ENCODE data around the gene PTPRN2.
"Not testable (repeated sequence)": the region's sequence is repeated elsewhere in the genome, so short reads cannot be mapped to it uniquely, and the experiment has no call there.

PTPRN2 gene

DNA sequence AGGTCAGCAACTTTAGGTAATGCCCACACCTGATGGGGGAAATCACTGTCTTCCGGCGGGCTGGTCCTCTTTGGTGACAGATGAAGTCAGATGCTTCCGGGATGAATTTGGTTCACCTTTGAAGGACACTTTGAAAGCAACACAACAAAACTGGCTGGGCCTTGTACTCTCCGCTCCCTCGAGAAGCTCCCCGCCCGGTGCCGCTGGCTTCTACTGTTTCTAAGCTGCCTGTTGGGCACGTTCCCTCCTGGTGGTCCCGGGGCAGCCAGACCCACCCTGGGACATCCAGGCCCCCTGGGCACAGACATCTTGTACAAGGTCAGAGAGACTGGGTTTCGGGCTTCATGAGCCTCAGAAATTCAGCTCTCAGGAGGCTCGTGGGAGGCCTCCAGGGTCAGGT is 798.5 kb downstream of the PTPRN2 start:
- no peak for DNase-seq

DNA sequence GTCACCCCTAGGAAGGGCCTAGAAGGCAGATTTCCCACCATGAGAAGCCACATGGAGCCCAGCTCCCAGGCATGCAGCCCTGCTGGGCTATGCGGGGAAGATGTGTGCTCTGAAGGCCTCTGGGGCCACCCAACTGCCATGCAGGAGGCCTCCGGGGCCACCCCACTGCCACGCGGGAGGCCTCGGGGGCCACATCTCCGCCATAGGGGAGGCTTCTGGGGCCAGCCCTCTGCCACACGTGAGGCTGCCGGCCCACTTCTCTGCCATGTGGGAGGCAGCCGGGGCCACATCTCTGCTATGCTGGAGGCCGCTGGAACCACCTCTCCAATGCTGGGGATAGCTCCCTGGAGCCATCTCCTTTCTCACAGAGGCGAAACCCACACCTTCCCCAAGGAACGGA is 799.0 kb downstream of the PTPRN2 start:
- no peak for DNase-seq

DNA sequence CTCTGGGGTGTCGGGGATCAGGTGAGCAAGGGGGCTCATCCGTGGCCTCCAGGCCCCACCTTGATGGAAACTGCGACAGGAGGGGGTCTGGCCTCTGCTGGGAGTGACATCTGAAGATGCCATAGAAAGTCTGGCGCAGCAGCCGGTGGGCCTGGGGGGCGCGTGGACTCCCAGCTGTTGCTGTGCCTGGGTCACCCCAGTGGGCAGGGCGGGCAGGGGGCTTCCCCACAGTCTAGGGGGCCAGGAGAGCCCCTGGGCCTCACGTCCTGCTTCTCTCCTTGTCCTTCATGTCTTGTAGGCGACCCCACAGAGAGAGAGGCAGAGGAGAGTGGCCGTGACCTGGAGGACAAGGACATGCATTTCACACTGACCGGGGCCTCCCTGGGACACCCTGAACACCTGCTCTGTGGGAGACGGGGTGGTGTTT is 800.3 kb downstream of the PTPRN2 start:
- DNase-seq, result no peak

DNA sequence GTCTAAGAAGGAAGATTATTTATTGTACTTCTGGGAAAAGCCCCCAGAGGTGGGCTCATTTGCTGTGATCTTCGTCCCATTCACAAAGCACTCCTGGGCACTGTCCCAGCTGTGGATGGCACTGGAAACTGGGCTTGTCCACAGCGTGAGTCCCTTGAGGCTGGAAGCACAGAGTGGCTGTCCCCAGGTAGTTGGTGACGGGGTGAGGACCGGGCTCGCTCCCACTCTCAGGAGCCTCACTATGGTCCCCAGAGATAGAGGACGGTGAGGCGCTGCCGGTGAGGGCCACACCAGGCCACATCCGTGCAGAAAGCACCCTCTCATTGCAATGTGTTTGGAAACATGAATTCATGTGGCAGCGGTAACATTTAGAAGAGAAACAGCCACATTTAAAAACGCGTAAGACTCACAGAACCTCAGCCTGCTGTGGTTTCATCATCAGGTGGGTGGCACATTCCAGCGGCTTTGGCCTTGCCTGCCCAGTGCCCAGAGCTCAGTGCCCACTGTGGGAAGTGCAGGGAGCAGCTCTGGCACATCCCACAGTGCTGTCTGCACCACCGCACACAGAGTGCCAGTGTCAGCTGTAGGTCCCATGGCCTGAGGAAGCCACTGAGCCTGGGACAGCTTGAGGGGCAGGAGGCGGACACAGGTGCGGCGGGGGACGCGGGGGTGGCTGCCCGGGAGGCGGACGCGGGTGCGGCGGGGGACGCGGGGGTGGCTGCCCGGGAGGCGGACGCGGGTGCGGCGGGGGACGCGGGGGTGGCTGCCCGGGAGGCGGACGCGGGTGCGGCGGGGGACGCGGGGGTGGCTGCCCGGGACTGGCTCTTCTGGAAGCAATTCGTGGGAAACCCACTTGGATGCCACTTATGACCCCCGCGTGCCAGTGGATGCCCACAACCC is 801.0 kb downstream of the PTPRN2 start:
- no peak for DNase-seq

DNA sequence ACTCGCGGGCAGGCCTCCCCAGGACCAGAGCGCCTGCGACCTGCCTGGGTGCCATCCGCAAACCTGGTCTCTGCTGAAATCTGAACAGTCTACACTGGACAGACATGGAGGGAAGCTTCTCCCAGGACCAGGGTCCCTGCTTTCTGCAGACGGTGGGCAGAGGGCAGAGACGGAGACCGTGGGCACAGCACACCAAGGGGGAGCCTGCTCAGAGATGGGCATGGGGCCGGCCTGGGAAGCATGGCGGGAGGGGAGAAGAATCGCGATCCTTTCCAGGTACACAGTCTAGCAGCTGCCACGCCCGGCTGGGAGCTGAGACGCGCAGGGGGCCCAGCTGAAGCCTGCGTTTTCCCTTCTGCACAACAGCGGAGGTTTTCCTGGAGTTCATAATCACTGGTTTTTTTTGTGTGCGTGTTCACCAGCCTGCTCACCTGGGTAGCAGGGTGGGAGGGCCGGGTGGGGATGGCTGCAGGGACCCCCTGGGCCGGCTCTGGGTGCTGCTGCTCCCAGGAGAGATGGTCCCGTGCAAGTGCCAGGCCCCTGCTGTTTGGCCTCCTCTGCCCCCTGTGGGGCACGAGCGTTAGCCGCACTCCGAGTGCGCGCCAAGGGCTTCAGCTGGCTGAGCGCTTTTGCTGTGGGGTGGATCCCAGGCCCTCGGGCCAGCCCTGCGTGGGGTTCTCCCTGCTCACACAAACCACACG is 802.0 kb downstream of the PTPRN2 start:
- no peak for DNase-seq

DNA sequence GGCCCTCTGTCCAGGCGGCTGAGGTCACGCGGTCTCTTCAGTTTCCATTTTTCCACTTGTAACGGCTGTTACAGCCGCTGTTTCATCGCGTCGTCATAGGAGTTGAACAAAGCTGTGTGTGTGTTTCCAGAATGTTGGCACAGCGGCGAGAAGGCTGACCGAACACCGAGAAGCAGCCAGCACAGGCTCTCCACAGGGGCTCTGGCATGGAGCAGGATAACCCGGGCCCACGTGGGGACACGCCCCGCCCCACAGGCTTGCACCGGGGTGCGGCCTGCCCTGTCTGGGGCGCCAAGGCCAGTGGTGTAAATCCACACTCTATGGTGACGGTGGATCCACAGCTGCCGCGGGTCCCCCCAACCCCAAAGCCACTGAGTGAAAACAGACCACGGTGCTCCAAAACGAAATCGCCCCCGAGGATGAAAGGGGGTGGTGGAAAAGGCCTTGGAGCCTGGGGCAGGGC is 802.6 kb downstream of the PTPRN2 start:
- DNase-seq, result no peak

DNA sequence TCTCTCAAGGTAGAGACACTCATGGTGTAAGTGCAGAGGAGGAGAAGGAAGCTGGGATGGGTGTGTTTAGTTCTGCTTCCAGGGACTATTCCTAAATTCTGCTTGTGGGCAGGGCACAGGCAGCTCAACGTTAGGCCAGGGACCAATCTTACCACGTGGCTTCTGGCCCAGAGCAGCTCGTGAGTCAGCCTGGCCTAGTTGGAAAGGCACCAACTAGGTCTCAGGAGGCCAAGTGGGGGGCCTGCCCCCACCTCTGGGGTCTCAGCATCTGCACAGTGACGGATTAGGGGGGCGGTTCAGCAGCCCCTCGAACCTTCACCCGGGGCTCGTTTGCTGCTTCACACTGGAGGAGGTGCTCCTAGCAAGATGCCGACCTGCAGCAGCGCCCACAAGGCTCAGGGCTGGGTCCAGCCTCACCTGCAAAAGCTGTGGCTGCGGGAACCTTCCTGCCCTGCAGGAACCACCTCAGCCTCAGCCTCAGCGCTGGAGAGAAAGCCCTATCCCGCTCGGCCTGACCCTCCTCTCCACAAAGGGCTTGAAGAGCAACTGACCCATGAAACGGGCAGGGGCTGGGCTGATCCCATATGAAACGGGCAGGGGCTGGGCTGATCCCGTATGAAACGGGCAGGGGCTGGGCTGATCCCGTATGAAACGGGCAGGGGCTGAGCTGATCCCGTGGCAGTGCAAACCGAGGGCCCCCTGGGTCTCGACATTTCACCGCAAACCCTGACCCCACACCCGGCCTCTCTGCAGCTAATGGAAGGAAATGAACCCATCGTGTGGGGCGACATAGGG is 803.4 kb downstream of the PTPRN2 start:
- no peak for DNase-seq

DNA sequence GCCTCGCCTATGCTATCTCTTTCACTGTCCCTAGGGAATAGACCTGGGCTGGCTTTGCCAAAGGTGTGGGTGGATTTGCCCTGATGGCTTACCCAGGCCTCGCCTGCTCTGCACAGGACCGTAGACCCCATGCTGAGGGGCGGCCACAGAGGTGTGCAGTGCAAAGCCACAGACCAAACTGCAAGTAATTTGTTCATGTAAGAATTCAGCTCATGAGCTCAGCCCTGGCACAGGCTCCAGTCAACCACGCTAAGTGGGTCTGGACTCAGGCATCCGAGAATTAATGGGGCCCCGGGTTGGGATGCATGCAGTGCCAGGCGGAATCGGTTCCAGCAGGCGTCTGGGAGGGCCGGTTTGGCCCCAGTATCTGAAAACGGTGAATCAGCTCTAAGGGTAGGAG is 805.6 kb downstream of the PTPRN2 start:
- no peak for DNase-seq

DNA sequence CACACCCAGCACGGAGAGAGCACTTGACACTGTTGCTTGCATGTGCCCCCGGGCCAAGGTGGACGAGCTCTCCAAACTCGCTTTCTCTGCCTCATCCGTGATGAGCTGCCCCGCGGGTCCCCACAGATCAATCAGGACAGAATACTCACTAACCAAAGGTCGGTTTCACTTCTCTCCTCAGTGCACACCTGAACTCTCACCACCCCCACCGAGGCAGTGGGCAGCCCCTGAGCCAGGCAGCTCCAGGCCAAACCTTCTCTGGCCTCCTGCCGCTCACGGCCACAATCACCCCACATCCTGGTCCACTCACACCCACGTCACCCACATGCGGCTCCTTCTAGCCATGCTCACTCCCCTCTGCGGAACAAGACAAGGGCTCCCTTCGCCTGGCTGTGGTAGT is 806.9 kb downstream of the PTPRN2 start:
- no peak for DNase-seq

DNA sequence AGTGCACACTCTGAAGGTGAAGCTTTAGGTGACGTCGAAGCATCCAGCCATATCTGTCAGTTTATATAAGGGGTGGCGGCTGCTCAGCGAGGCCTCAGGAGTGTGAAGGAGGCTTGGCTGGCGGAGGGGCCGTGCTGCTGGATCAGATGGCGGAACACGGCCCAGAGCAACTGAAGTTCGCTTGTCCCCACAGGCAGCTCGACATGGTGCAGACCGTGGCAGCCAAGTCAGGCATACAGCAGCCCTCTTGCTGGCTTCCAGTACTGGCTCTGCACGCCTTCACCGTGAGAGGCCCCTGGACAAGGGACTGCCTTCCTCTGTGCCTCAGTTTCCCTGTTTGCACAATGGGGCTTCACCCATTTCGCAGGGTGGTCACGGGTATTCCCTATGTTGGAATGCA is 807.3 kb downstream of the PTPRN2 start:
- DNase-seq, result no peak

DNA sequence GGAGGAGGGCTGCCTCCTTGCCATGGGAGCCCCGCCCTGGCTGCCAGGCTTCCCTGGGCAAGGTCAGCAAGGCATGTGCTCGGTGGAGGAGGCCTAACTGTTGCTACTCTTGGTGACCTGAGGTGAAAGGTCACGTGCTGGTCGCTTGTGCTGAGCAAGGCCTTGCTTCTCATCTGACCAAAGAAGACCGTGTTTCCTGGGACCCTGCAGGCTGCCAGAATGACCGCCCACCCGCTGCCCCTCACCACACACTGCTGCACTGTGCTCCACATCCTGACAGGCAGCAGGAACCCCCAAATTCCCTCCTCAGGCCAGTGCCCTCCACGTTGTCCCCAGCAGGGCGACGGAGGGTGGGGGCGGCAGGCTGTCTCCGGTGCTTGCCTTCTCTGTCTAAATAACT is 808.4 kb downstream of the PTPRN2 start:
- DNase-seq, result no peak

DNA sequence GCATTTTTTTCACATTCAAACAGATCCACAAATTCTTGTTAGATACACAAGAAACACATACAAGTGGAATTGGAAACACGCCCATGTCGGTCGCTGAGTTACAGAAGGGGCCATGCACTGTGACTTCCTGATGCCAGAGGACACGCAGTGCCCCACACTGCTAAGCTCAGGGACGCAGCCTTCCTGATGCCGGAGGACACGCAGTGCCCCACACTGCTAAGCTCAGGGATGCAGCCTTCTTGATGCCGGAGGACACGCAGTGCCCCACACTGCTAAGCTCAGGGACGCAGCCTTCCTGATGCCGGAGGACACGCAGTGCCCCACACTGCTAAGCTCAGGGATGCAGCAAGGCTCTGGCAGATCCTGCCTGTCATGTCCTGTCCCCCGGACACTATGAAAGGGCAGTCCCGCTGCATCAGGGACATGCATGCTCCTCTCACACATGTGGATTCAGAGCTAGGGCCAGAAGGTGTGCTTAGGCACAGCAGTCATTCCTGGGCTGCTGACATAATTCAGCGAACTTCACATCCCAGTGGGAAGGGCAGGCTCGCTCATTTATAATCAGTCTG is 810.3 kb downstream of the PTPRN2 start:
- not testable (repeated sequence) for DNase-seq

DNA sequence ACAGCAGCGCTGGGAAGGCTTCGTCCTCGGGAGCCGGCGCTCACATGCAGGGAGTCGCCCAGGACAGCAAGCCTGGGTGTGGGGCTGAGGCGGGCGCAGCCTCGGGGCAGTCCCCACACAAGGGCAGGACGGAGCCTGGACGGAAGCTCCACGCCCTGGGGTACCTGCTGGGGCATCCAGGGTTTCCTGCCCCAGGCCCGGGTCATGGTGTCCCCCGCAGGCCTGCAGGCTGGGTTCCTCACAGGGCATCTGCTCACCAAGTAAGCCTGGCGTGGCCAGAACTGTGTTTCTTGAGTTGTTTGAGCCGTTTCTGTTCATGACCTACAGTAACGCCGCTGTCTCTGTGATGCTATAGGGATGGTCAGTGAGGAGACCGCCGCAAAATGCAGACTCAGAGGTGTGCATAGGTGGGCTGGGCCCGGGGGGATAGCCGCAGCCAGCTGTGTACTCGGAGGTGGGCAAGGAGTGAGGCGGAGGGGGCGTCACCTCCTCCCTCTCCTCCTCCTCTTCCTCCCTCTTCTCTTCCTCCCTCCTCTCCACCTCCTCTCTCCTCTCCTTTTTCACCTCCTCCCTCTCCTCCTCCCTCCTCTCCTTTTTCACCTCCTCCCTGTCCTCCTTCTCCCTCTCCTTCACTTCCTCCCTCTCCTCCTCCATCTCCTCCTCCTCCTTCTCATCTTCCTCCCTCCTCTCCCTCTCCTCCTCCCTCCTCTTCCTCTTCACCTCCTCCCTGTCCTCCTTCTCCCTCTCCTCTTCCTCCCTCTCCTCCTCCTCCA is 811.9 kb downstream of the PTPRN2 start:
- DNase-seq, result no peak

DNA sequence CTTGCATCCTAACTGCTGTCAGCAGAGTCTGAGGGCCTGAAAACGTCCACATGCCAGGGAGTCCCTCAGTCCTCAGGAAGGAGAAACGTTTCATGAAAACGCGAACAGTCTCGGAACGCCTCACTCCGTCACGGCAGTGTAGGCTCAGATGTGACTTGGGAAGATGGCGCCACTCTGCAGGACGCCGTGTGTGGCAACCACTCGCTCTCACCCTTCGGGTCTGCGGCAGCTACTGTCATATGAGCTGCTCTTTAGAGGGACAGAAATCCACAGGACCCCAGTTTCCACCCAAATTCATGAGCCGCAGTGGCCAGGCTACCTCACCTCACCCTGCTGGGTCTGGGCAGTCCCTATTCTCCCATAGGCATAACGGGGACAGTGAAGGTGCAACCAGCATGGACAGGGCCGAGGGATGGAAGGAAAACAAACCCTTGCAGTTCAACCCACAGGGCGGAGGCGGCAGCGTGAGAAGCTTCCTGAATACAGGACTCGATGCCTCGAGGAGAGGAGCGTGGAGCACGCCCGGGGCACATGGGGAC is 812.5 kb downstream of the PTPRN2 start:
- DNase-seq, result no peak

DNA sequence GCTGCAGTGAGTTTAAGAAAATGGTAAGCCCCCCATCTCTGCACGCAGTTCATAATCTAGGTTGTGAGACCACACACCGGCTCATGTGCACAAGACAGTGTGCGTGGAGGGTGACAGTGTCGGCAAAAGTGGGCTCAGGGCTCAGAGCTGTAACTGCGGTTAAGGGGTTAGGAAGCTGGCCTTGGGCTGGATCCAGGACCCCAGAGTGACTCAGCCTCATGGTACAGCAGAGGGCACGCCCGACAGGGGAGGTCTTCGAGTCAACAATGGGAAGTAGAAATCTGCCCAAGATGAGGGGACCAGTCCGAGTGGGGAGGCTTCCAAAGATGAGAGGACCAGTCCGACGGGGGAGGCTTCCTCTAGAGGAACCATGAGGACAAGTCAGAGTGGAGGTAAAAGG is 813.1 kb downstream of the PTPRN2 start:
- no peak for DNase-seq

DNA sequence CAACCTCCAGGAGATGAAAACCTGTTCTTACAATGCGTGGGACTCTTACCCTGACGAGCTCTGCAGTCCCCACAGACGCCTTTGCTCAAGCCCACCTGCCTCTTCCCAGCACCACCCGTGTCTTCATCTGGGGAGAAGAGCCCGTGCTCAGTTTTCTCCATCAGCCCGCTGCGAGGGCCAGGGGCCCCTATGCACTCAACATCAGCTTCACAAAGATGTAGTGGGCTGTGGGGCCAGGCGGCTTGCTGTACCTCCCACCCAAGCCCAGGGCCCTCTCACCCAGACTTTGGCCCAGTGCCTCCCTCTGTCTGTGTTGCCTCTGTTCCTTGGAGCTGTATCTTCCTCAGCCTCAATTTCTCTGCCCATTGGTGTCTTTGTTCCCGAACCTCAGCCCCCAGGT is 814.3 kb downstream of the PTPRN2 start:
- DNase-seq, result no peak

DNA sequence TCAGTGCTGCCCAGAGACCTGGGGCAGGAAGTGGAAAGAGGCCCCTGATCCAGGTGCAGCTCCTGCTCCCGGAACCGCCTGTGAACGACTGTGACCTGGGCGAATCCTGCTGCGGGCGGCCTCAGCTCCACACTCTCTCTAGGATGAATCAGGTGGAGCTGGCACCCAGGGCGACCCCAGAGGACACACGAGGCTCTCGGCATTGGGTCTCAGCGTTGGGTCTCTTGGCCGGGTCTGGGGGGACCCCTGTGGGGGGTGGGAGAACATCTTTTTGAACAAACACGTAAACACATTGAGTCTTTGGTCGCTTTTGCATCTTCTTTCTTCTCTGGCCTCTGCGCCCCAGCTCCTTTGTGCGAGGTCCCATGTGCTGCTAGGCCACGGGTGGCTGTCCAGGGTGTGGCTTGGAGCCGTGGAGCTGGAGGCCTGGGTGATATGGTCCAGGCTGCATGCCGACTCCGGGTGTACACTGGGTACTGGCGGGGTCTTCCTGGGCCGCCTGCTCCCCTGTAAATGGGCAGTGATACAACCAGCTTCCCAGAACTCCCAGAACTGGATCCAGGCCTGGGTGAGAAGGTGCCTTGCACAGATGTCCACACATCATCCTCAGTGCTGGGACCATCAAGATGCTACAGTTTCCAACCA is 815.0 kb downstream of the PTPRN2 start:
- no peak for DNase-seq

DNA sequence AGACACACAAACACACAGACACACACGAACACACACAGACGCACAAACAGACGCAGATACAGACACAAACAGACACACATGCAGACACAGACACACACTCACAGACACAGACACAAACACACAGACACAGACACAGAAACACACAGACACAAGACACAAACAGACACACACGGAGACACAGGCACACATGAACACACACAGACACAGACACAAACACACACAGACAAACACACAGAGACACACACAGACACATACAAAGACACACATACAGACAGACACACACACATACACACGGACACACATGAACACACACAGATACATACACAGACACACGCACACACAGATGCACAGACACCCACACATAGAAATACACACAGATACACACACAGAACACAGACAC is 815.9 kb downstream of the PTPRN2 start:
- no peak for DNase-seq

DNA sequence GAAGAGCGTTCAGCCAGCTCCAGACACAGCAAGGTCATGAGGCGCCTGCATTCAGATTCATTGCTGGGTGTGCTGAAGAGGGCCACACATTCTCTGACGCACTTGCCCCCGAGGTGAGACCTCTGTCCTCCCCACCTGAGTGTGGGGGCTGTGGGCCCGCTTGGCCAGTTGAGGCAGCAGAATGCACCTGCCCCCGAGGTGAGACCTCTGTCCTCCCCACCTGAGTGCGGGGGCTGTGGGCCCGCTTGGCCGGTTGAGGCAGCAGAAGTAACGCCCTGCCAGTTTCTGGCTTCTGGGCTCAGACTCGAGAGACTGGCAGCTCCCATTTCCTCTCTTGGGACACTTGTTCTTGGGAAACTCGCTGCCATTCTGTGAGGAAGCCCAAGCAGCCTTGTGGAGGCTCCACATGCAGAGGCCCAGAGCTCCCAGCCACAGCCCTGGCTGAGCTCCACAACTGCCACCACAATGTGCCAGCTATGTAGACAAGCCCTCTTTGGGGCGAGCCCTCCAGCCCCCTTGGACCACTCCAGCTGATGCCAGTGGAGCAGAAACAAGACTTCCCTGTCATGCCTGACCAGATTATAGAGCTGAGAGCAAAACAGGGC is 816.8 kb downstream of the PTPRN2 start:
- DNase-seq, result no peak

DNA sequence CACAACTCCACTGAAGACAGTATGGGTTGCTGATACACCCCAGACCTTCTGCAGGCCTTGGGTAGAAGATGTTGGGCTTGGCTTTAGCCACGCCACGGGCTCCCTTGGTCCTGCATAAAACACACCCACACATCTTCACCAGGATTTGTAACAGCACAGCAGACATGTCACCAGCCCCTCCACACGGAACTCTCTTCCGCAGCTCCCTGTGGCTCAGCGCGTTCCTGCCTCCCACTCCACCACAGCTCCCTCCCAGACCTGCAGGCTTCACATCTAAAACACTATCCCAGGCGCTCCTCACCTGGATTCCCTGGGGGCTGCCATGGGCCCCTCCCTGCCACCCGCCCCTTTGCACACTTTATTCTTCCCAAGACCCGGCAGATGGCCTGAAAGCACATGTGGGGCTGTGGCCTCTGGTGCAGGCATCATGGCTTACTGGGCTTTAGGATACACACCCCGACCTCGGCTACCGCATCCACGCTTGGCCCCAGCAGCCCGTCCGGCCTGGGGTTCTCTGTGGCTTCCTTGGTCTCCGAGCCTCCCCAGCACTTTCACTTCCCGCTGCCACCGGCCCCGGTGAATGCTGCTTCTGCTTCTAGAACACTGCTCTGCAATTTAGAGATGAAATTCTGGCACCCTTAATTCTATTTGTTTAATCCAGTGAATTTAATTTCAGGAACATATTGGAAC is 818.0 kb downstream of the PTPRN2 start:
- DNase-seq, result no peak
